ENCODE results near the gene TRIP13.
A peak's percentile ranks its signal among the peaks of the same experiment; 100 is the strongest.
"Not testable (repeated sequence)": the region's sequence is repeated elsewhere in the genome, so short reads cannot be mapped to it uniquely, and the experiment has no call there.

Gene TRIP13

DNA sequence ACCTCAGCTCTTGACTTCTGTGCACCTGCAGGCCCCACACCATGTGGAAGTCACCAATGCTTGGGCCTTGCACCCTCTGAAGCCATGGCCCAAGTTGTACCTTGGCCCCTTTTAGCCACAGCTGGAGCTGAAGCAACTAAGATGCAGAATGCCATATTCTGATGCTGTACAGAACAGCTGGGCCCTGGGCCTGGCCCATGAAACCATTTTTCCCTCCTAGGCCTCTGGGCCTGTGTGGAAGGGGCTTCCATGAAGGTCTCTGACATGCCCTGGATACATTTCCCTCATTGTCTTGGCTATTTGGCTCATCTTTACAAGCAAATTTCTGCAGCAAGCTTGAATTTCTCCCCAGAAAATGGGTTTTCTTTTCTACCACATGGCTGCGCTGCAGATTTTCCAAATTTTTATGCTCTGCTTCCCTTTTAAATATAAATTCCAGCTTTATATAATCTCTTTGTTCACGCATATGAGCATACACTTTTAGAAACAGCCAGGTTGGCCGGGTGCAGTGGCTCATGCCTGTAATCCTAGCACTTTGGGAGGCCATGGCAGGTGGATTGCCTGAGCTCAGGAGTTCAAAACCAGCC lies 41.8 kb downstream of the TRIP13 start:
- DNase-seq: not testable (repeated sequence)

DNA sequence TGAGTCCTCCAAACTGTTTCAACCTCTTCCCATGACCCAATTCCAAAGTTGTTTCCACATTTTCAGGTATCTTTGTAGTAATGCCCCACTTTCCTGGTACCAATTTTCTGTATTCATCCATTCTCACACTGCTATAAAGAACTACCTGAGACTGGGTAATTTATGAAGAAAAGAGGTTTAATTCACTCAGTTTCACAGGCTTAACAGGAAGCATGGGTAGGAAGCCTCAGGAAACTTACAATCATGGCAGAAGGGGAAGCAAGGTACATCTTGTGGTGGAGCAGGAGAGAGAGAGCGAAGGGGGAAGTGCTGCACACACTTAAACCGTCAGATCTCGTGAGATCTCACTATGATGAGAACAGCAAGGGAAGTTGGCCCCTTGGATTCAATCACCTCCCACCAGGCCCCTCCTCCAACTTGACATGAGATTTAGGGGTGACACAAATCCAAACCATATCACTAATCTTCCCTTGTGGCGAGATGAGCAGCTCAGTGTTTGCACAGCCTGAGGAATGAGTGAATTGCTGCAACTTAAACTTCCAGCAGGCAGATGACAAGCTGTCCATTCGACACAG lies 42.9 kb downstream of the TRIP13 start:
- DNase-seq: no peak

DNA sequence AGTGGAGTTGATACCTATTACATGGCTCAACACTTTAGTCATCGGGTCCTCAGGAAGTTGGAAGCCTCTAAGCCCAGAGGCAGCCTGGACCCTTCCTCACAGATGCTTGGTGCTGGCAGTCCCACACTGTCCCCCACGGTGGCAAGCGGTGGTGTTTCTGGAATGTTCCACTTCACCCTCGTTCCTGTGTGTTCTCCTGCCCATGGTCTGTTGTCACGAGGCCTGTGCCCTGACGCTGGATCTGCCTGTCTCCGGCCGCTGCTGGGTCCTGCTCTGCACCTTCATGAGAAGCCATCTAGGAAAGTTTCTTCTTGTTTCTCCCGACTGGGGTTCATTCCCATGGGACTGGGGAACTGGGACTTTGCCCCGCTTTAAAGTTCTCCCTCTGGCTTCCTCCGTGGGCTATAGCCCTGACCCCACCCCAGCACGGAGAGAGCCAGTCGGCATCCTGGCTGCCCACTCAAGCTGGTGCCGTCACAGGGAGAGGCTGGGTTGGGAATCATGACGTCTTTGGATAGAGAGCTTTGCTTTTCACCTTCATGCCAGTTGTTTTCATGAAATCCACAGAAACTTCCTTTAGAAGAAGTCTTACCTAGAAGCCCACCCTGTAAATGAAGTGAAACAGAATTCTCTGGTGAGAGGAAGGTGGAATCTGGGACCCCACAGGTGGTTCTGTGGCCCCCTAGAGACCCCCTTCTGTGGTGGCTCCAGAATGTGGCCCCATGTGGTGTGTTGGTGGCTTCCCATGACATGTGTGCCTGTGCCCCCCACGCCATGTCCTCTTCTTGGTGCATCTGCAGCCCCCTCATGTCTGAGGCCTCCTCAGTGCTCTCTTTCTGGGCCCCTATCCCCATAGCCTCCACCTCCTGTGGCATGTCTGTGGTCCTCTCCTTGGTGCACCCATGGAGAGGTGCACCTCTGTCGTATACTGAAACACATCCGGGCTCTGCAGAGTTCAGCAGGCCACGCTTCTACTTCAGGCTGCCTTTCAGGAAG lies 43.8 kb downstream of the TRIP13 start:
- no peak for DNase-seq

DNA sequence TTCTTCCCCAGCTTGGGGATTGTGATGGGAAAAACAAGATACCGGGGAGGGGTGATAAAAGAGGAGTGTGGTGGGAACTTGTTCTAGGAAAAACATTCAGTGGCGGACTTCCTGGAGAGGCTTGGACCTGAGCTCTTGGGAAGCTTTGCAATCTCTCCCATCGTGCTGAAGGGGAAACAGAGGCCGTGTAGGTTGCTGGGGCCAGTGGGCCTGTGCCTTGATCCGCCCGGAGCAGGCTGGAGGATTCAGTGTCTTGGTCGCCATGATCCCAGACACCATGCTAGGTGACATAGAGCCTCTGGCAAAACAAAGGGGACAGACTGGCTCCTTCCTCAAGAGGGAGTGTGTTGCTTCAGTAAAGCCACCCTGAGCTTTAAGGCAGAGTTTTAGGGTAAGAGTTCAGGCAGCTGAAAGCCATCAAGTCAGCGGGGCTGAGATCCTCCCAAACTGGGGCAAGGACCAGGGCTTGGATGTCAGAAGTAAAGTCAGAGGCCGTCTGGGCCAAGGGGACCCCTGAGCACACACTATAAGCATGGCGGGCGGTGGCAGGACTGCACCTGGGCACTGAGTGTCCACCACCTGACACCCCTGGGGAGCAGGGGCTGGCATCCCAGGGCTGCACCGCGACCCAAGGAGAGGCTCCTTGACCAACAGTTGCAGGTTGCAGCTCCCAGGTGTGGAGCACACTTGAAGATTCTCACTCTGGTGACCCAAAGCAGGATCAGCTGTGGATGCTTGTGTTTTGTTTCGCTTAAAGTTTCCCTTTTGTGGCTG lies 44.7 kb downstream of the TRIP13 start:
- DNase-seq: no peak

DNA sequence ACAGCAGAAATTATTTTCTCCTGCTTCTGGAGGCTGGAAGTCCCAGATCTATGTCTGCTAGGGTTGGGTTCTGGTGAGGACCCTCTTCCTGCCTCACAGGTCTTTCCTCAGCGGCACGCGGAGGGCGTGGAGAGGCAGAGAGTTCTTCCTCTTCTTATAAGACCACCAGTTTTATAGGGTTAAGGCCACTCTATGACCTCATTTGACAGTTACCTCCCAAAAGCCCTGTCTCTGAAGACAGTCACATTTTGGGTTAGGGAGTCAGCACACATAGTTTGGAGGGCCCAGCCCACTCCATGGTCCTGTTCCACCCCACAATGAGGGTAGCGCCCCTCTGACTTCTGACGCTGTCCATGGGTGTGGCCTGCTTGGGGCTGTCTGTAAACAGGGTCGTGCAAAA lies 46.7 kb downstream of the TRIP13 start:
- DNase-seq: no peak

DNA sequence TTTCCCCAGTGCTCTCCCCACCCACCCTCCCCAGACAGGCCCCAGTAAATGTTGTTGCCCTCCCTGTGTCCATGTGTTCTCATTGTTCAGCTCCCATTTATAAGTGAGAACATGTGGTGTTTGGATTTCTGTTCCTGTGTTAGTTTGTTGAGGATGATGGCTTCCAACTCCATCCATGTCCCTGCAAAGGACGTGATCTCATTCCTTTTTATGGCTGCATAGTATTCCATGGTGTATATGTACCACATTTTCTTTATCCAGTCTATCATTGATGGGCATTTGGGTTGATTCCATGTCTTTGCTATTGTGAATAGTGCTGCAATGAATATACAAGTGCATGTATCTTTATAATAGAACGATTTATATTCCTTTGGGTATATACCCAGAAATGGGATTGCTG lies 48.1 kb downstream of the TRIP13 start:
- not testable (repeated sequence) for DNase-seq

DNA sequence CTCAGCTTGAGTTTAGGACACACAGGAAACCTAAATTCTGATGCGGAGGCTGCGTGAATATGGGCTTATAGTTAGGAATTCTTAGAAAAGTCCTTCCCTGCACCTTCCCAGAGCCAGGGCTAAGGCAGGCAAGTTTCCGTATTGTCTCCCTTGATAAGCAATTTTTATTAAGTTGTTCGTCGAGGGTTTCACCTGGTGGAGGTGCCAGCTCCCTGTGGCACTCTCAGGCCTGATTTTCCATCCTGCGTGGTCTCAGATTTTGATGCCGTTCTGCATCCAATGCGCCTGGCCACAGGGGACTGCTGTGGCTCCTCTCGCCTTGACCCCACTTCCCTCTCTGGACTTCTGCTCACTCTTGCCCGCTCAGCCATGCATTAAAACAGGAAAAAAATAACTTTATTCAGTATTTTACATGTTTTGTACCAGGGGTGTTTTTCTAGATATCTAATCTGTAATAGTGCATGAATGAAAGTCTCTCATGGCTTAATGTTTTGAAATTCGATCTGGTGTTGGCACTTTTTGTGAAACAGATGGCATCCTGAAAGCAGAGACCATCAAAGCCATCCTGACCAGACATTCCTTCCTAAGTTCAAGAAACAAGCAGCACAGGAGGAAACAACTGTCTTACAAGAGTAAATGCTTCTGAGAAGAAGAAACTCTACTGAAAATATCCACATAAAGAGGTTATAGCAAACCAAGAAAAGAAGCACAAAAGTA lies 50.7 kb downstream of the TRIP13 start:
- no peak for DNase-seq

DNA sequence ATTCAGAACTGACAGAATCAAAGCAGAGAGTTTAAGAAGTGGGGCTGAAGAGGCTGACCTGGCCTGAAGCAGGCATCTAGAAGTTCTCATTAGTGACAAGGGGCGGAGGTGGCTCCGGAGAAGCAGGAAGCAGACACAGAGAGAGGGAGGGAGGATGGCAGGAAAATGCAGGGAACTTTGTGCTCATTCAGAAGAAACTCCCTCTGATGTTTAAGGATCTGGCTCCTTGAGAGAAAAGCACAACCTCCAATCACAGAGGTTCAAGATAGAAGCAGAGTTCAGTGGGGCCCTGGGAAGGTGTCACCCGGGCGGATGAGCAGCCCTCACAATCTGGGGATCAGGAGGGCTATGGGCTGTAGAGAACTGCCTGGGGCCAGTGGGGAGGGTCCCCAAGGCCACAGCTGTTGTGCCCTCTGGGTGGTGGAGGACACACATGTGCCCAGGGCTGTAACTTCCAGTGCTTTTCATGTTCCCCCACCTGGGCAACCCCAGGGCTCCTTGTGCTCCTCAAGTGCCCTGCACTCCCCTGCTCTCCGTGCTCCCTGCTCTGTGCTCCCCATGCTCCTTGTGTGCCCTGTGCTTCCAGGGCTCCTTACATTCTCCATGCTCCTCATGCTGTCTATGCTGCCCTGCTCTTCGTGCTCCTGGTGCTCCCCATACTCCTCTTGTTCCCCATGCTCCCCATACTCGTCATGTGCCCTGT lies 51.4 kb downstream of the TRIP13 start:
- DNase-seq: no peak

DNA sequence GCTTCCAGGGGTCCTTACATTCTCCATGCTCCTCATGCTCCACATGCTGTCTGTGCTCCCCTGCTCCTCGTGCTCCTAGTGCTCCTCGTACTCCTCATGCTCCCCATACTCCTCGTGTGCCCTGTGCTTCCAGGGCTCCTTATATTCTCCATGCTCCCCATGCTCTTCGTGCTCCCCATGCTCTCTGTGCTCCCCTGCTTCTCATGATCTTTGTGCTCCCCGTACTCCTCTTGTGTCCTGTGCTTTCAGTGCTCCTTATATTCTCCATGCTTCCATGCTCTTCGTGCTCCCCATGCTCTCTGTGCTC lies 51.9 kb downstream of the TRIP13 start:
- DNase-seq: no peak

DNA sequence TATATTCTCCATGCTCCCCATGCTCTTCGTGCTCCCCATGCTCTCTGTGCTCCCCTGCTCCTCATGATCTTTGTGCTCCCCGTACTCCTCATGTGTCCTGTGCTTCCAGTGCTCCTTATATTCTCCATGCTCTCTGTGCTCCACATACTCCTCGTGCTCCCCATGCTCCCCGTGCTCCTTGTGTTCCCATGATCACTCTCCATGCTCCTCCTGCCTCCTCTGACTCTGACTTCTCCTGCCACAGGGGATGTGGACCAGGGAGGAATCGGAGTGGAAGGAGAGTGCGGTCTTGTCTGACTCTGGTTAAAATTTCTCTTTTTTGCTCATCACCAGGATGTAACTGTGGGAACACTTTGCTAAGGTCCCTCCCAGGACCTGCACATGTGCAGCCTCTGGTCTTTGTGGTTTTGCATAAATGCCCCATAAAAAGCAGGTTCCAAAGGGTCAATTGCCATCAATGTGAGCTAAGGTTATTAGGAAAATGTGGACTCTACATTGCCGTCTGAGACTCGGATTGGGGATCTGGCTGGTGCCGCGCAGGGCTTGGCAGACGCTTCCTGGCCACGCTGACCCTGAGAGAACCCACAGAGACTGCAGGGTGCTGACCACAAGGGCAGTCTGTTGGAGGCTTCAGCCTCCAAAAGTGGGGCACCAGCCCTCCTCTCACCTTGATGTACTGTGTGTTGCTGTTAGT lies 52.5 kb downstream of the TRIP13 start:
- no peak for DNase-seq

DNA sequence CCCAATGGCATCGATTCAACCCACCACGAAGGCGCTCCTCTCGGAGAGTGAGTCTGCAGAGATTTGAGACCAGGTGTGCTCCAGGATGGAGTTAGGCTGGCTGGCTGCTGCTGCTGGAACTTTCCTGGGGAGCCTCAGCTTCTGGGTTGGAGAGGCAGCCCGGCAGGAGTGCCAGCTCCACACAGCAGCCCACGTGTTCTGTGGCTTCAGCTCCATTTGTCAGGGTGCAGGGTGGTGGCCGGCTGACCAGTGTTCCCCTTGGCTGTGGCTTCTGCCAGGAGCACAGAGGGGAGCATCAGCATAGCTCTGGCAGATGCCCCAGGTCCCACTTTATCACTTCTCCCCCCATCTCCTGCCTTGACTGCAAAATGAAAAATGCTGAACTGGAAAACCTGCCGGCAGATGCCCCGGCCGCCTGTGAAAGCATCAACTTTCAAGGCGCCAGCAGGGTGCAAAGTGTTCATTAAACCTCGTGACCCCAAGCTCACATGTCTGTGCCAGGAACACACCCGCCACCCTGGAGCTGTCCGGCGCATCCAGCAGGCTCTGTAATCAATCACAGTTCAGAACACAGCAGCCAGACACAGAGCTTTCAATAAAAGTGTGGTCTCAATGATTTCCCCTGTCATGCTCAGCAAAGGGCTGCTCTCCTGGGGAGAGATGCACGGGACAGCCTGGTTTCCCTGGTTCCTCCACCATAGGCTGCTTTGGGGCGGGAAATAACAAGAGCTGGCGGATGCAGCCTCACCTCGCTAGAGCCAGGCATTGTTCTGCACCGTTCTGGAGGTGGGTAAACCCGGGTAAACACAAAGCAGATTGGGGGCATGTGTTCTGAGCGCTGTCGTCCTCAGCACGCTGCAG lies 53.2 kb downstream of the TRIP13 start:
- DNase-seq: peak in 4 of 51 donors; percentile 10 to 54 (median 16)

DNA sequence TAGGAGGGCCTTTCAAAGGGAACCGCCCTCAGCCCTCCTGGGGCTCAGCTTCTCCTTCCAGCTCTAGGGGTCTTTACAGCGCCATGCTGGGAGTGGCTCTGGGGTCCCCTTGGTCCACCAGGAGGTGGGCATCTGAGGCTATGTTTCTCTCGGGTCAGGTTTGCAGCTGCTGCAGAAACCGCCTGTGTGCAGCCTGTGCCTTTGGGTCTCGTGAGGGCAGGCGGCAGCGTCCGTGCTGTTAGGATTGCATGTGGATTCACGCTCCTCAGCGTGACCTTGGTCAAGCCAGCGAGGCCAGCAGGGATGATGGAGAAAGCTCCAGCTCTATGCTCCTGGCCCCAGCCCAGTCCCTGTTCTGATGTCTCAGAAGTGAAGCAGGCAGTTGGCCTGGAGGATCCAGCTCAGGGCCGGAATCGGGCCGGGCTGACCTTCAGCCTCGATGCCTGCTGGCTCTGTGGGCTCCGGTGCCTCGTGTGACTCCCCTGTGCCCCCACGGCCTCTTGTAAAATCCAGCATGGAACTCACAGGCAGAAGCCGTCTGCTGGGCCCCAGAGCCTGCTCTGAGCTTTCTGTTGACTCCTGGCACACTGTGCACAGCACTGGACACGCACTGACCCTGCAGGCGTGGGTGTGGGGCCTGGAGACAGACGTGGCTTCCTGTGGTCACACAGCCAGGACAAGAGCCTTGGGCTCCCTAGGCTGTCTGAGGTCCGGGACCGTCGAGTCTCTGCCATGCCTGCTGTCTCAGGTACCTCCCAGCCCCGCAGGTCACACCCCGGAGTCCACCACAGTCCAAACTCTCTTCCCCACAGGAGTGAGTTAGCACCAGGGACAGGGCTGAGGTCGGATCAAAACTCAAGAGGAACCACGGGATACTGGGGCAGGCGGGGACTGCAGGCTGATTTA lies 54.3 kb downstream of the TRIP13 start:
- no peak for DNase-seq

DNA sequence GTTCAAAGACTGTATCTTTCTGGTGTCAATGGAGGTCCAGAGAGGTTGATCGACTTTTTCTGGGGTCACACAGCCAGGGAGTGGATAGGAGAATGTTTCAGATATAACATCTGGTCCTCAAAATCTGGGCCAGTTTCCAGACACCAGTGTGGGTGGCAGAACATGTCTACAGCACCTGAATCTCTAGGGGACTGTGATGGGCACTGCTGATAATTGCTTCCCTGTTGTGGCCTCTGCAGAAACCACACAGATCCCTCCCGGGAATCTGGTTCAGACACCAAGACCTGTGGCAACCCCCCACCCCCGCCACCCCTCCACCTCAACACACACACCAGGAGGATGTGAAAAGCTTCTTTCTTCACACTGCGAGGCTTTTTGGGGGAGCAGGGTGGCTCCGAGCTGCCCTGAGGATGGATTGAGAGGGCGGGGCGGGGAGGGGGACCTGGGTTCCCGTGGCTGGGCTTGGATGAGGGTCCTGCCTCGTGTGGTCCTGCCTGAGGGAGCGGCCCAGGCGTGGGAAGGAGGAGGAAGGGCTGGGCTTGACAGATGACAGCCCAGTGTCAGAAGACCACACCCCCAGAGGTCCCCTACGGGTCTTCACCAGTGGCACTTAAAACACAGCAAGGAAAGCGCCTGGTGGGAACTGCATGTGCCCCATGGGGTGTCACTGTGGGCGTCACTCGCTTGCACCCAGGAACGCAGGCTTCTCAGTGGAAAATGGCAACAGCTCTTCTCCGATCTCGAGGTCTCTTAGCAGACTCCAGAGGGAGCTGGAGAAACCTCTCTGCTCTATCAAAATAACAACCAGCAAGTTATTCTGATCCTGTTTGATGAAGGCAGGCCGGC lies 55.2 kb downstream of the TRIP13 start:
- DNase-seq: no peak

DNA sequence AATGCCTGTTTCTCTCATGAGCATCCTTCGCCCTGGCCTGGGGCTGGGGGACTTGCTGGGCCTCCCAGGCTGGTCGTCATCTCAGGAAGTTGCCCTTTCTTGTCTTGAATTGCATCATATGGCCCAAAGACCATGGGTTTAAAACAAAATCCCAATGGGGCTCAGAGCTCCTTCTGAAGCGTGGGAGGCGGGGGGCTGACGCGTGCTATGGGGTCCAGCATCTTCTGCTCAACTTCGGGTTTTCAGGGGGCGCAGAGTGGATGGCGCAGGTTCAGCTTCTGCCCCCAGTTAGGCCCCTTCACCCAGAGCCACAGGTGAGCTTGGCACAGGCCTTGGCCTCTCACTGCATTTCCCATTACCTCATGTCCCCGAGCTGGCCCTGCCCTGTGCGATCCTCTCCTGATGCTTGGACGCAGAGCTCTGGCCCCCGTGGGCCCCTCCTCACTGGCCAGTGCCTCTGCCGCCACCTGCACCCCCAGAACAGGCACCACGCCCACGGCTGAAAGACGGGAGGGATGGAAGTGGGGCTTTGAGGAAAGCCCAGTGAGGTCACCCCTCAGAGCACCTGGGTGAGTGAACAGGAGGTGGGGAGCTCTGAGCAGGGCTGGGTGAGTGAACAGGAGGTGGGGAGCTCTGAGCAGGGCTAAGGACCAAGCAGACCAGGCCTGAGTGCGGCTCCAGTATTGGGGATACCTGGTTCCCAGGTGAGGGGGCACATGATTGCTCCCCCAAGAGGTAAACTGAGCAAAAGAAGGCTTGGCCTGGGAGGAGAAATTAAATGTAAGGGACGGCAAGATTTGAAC lies 56.0 kb downstream of the TRIP13 start:
- no peak for DNase-seq

DNA sequence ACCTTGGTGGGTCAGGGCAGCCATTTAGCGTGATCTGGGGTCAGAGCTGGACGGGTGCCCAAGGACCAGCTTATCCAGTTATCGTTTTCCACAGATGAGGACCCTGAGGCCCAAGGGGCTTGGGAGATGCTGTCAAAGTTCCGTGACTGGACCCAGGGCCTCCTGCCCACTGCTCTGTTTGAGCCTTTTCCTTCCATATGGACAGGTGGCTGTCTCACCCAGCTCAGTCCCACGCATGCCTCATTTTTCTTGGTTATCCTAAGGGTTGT lies 56.5 kb downstream of the TRIP13 start:
- DNase-seq: no peak

DNA sequence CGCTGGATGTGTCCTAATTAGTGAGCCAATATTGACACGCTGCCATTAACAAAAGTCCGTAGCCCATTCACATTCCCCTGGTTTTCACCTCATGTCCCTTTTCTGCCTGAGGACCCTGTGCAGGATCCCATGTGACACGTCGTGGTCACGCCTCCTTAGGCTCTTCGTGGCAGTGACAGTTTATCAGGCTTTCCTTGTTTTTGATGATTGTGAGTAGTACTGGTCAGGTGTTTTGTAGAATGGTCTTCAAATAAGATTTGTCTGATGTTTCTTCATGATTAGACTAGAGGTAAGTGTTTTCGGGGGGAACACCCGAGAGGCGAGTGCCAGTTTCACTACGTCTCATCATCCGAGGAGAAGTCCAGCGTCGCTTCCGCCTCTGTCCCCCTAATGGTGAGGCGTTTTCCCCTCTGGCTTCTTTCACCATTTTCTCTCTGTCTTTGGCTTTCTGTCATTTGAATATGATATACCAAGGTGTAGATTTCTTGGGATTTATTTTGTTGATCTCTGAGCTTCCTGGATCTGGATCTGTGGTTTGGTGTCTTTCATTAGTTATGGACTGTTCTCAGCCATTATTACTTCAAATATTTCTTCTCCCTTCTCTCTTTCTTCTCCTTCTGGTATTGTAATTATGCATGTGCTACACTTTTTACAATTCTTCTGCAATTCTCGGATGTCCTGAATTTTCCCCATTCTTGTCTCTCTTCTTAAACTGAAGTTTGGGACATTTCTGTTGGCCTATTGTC lies 57.3 kb downstream of the TRIP13 start:
- DNase-seq: no peak

Measured in hypothalamus (tissue), 51 donors.